Measurements from ENCODE around the gene CEBPG.

DNA sequence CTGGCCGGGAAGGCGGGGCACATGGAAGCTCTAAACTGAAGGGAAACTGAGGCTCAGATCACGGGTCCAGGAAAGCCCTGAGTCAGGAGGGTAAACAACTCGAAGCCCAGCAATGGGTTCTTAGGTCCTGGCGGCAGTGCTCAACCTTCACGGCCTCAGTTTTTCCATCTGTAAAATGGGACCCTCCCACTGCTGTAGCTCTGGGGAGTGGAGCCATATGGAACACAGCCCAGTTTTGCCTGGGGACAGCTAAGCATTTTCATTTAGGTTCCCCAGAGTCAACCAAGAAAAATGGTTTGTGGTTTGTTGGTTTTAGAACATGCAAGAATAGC, 30.4 kb downstream of the CEBPG start:
- TF ChIP-seq, protein P1, sequence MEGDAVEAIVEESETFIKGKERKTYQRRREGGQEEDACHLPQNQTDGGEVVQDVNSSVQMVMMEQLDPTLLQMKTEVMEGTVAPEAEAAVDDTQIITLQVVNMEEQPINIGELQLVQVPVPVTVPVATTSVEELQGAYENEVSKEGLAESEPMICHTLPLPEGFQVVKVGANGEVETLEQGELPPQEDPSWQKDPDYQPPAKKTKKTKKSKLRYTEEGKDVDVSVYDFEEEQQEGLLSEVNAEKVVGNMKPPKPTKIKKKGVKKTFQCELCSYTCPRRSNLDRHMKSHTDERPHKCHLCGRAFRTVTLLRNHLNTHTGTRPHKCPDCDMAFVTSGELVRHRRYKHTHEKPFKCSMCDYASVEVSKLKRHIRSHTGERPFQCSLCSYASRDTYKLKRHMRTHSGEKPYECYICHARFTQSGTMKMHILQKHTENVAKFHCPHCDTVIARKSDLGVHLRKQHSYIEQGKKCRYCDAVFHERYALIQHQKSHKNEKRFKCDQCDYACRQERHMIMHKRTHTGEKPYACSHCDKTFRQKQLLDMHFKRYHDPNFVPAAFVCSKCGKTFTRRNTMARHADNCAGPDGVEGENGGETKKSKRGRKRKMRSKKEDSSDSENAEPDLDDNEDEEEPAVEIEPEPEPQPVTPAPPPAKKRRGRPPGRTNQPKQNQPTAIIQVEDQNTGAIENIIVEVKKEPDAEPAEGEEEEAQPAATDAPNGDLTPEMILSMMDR (IDR thresholded peaks at IDR 0.05; ENCODE audit: poor library complexity, severe bottlenecking): no peak
- TF ChIP-seq EZH2 (IDR thresholded peaks at IDR 0.05; ENCODE audit: borderline replicate concordance, insufficient read depth, low read length, poor library complexity, severe bottlenecking) (no peak), TAF1 (IDR thresholded peaks at IDR 0.05; ENCODE audit: low read depth) (no peak), RAD21 (conservative IDR thresholded peaks at IDR 0.05) (no peak)
